BJ (cell line): ENCODE measurements around the gene FBXW5. TPM values are rescaled to one million over a fixed set of nuclear protein-coding genes. Genes with fewer than 3 reads are reported as not detected.

ENCODE experiments used
- CTCF ChIA-PET: fragments of 350-600 bp; formaldehyde crosslinking; extraction: SDS; loops from one replicate; lab custom pipeline; 2021; ENCODE audit warnings: antibody characterized with exemption, inconsistent platforms; lab: Yijun Ruan, JAX
- POLR2A ChIA-PET: fragments of 300-600 bp; sonication (Branson Sonifier 250); formaldehyde crosslinking; extraction: SDS; loops from one replicate; lab custom pipeline; 2021; ENCODE audit warnings: antibody characterized with exemption; lab: Charles Lee
- DNase-seq: peaks from one replicate; pipeline ENCODE4 v3.0.0-alpha.2; 2011; ENCODE audit warnings: low read depth
- H3K27me3 ChIP-seq: 2 replicates; pipeline ENCODE4 v1.6.0; 2011; ENCODE audit warnings: low read length; ENCODE audit not compliant: control insufficient read depth, insufficient read depth
- H3K36me3 ChIP-seq: 2 replicates; pipeline ENCODE4 v1.5.1; 2011; ENCODE audit warnings: low read length; ENCODE audit not compliant: control insufficient read depth, insufficient read depth
- H3K4me3 ChIP-seq: 2 replicates; pipeline ENCODE4 v1.5.1; 2011; ENCODE audit warnings: low read depth, mild to moderate bottlenecking, control low read depth, low read length
- CTCF ChIP-seq: IDR thresholded peaks from 2 replicates; pipeline ENCODE4 v1.5.1; 2011; ENCODE audit warnings: low read depth, mild to moderate bottlenecking, control low read depth, inconsistent platforms, low read length, moderate library complexity; ENCODE audit not compliant: insufficient read depth
- polyA plus RNA-seq: library from polyadenylated mRNA; depleted of rRNA; stranded (reverse); fragments of >200 nt; gene quantifications from 2 replicates; pipeline ENCODE4 v1.2.3, GENCODE V29; 2011

FBXW5 gene
- polyA plus RNA-seq, 1 experiment, result 71.9 TPM

GRCh38 chr9:136990242-136990911 lies 45.8 kb upstream of the FBXW5 start:
- CTCF ChIA-PET, result interaction anchor here (1.1 kb wide), 1 partner anchor 39 kb away, joined by 4 read pairs; no protein-coding TSS in a partner anchor
- H3K4me3 ChIP-seq, result no peak overlapping the region
- POLR2A ChIA-PET, result no interaction called here

GRCh38 chr9:136988872-136989271 lies 44.3 kb upstream of the FBXW5 start:
- DNase-seq, result no peak
- ChIA-PET POLR2A (no interaction called here), CTCF (interaction anchor here (1.1 to 1.4 kb wide), 3 partner anchors 40 to 58 kb away, joined by 4 to 5 read pairs (median 4); partner anchors contain the start of gene NPDC1)
- Histone ChIP-seq H3K4me3 (no peak overlapping the region), H3K27me3 (no peaks in the 10 kb centered on the region; the same call in 1 of the 2 replicates), H3K36me3 (no peaks in the 10 kb centered on the region)
- TF ChIP-seq CTCF, result no peak

More at GRCh38 chr9:136990242-136990911, 45.8 kb upstream of the FBXW5 start:
- TF ChIP-seq CTCF, result no peak
- H3K36me3 ChIP-seq, result no peaks in the 10 kb centered on the region
- H3K27me3 ChIP-seq, result no peaks in the 10 kb centered on the region; the same call in 1 of the 2 replicates
- DNase-seq, result no peak

- Histone ChIP-seq H3K4me3 (no peak overlapping the region), H3K36me3 (no peaks in the 10 kb centered on the region), H3K27me3 (peaks cover 1% of the 10 kb centered on the region)
- ChIA-PET POLR2A (no interaction called here), CTCF (interaction anchor here (0.5 kb wide), 1 partner anchor 207 kb away, joined by 3 read pairs; no protein-coding TSS in a partner anchor)
- no peak for DNase-seq
- TF ChIP-seq CTCF, result no peak
These were observed 41.3 kb upstream of the FBXW5 start for GRCh38 chr9:136985853-136986252.

GRCh38 chr9:136985027-136985602 lies 40.6 kb upstream of the FBXW5 start:
- DNase-seq, result no peak
- peaks cover 1% of the 10 kb centered on the region for H3K27me3 ChIP-seq
- no peaks in the 10 kb centered on the region for H3K36me3 ChIP-seq
- H3K4me3 ChIP-seq, result no peak overlapping the region
- POLR2A ChIA-PET, result no interaction called here
- CTCF ChIA-PET, result interaction anchor here (0.5 kb wide), 1 partner anchor 206 kb away, joined by 3 read pairs; no protein-coding TSS in a partner anchor
- no peak for TF ChIP-seq CTCF

- Histone ChIP-seq H3K36me3 (no peaks in the 10 kb centered on the region), H3K27me3 (peaks cover 1% of the 10 kb centered on the region), H3K4me3 (no peak overlapping the region)
- ChIA-PET CTCF (no interaction called here), POLR2A (no interaction called here)
- DNase-seq, result no peak
- no peak for TF ChIP-seq CTCF
These were observed 40.0 kb upstream of the FBXW5 start for GRCh38 chr9:136984464-136985026.
